ENCODE data around the gene RPP40.

DNA sequence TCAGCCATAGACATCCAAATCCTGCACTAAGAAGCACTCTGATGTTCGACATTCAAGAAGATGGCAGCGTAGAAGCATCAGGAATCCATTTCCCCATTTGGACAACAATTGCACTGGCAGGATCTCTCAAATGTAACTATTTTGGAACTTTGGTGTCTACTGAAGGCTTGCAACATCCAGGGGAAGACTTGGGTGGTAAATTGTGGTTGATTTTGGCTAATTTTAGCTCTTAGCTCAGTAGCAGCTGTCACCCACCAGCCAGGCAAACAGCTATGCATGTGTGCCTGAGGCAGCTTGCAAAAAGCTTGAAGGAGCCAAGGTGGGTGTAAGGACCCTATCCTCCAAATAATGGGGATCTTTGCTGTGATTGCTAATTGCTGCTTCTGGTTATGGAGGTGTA, 46.2 kb upstream of the RPP40 start:
- TF ChIP-seq EZH2 (IDR thresholded peaks at IDR 0.05; ENCODE audit: insufficient read depth, poor library complexity, severe bottlenecking) (no peak), EZH2phosphoT487 (IDR thresholded peaks at IDR 0.05; ENCODE audit: insufficient read depth, low read depth) (no peak)
